GM21825 (cell line): ENCODE measurements around the gene DOCK9.

Source experiments
- ATAC-seq: cut with Tn5 transposase; IDR thresholded peaks from one replicate; pipeline ENCODE4 v1.9.1; 2021; ENCODE audit warnings: mild to moderate bottlenecking, moderate library complexity; ENCODE audit not compliant: unreplicated experiment

The DOCK9 gene

GRCh38 chr13:98978280-98978679 lies 416 bp upstream of the DOCK9 start:
- ATAC-seq: no peak

DNA sequence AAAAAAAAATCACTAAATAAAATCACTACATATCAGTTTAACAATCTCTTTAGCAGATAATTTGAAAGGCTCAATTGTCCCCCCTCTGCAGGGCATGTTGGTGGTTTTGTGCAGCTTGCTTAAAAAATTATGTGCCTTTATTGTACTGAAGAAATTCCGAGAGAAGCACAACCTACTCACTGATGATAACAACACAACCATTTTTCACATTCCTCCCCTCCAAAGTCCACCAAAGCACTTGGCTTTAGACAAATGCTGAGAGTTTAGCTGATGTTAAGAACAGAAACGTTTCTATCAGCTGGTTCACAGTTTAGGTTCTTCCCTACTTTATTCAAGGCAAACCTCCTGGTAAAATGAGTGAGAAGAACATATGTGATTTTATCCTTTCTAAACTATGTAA lies 923 bp downstream of the DOCK9 start:
- ATAC-seq: no peak

DNA sequence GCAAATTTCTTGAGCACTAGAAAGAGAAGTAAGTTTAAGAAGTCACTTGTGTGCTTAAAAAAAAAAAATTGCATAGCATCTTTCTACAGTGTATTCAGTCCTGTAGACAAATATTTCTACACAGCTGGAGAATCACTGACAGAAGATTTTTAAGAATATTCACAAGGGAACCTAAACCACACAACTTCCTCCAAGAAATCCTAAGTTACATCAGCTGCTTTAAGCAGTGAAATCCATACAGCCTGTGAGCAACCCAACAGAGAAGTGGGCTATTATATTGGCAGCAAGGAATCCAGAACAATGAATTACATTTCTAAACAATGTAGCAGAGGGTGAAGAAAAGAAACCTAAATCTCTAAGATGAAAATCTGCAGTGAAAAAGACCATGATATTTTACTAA lies 1.5 kb downstream of the DOCK9 start:
- no peak for ATAC-seq

DNA sequence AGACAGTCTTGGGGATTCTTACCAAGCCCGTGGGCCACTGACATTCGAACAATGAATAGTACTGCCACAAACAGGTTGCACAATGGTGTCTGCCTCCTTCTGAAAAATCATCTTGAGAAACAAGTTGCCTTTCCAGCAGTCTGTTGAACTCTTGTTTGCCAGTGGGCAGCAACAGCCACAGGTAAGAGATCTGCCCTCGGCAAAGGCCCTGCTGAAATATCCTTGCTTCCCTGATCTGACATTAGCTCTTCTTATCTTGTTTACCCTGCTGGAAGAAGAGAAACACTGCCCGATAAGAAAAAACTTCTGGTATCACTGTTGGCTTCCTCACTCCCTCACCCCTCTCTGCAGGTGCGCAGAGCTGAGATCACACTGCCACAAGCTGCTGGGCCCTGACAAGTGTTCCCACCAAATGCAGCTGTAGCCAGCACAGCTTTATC lies 2.0 kb downstream of the DOCK9 start:
- no peak for ATAC-seq

- no peak for ATAC-seq
Measured at GRCh38 chr13:98974053-98974452, 3.8 kb downstream of the DOCK9 start.

DNA sequence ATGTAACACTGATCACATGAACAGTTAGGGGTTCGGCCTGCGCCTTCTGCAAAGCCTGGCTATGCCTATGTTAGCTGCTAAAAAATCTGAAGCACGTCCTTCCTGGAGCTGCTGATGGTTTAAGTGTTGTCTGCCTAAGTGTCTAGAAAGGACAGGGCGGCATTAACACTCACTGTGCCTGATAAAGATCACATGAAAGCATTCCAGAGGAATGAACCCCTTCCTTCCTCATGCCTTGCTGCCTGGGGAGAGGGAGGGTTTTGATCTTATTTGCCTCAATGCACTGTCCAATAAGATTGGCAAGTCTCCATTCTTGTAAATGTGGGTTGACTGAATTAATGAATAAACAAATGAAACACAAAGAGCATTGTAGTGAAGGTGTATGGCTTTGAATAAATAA lies 5.2 kb downstream of the DOCK9 start:
- ATAC-seq: no peak

DNA sequence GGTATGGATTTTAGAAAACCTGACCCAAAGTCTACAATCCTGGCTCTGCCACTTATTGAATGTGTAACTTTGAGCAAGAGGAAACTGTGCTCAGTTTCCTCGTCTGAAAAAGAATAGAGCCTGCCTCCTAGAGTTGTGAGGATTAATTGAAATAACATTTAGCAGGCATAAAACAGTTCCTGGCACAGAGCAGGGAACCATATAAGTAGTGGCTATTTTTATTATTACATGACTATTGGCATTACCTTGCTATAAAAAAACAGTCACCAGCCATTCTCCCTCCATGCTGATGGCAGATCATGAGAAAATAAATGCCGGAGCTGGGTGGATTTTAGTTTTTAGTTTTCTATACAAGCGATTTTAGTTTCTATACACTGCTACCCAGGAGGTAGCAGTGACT lies 5.8 kb downstream of the DOCK9 start:
- ATAC-seq: no peak

DNA sequence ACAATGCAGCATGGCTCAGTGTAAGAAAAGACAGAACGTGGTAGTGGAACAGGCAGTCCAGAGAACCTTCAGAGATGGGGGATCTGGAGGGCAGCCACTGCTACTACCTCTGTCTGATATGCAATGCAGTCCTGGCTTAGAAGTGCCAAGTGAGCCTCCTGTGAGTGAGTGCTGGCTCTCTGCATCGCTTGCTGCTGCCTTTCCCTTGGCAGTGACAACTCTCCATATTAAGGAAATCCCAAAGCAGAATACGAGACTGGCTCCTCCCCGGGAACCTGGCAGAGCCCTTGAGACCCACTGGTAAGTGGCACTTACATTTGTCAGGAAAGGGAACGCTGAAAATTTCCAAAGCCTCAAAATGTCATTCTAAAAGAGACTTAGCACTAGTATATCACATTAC lies 7.5 kb downstream of the DOCK9 start:
- ATAC-seq: no peak

DNA sequence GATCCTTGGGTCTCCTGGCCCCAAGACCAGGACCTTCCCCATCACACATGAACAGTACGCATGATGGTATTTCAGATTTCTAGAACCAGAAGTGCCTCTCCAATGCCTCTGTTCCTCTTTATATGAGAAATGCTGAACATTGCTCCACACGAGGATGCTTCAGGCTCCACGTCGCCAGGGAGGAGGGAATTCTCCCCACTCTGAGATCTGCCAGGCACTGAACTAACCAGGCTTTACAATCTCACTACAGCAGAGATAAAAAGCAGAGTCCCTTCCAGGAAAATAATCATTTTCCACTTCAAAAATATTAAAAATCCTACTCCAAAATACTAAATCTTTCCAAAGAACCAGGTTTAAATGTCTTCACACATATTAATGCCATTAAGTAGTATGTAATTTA lies 10.4 kb downstream of the DOCK9 start:
- no peak for ATAC-seq

DNA sequence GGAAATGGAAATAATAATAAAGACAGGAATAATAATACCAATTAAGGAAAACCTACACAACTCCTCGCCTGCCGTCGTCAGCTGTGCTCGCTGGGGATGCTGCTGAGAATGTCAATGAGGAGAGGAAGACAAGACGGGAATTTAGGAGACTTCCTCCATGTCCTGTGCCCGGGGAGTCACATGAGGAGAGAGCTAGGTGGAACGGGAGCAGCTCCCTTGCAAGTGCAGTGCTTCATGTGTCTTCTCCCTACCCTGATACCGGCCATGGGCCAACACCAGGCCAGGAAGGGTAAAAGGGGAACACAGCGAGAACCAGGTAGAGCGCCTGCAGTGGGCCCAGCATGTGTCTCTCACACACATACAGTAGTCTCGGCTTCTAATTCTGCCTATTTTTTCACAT lies 11.8 kb downstream of the DOCK9 start:
- no peak for ATAC-seq

- ATAC-seq: no peak
Measured at GRCh38 chr13:98965325-98965724, 12.5 kb downstream of the DOCK9 start.

- ATAC-seq: no peak
Measured at GRCh38 chr13:98963917-98964316, 13.9 kb downstream of the DOCK9 start.

GRCh38 chr13:98962901-98963590 lies 14.8 kb downstream of the DOCK9 start:
- no peak for ATAC-seq

- no peak for ATAC-seq
Measured at GRCh38 chr13:98961503-98962105, 16.3 kb downstream of the DOCK9 start.

DNA sequence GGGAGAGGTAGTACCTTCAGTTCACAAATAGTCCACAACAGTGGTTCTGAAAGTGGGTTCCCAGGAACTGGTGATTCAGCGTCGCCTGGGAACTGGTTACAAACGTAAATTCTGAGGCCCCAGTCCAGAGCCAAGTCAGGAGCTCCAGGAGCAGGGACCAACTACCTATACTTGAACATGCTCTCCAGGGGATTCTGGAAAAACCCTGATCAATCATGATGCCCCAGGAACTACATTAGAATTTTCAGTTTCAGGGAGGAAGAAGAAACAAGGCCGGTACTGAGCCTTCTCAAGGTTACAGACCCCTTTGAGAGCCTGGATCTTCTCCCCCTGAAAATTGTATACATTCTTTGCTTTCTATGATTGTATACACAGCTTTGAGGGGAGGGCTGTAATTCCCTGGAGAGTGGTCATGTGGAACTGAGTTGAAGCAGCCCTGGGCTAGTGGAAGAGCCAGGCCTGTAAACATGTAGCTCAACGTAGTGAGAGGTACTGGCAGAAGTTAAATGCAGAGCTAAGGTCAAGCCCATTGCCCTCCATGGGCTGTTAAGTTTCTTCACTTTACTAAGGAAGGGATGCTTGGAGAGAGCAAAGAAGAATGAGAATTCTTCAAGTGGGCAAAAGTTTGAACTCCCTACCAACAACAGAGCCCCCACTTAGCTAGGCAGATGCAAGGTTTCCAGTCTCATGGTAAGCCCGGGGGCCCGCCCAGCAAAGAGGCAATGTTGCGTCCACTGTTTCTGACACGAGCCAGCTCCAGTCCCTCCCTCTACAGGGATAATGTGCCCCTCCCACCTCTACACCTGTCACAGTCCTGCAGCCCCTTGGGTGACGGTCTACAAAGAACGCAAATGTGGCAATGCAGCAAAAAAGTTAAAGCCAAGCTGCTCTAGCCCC lies 17.0 kb downstream of the DOCK9 start:
- no peak for ATAC-seq

DNA sequence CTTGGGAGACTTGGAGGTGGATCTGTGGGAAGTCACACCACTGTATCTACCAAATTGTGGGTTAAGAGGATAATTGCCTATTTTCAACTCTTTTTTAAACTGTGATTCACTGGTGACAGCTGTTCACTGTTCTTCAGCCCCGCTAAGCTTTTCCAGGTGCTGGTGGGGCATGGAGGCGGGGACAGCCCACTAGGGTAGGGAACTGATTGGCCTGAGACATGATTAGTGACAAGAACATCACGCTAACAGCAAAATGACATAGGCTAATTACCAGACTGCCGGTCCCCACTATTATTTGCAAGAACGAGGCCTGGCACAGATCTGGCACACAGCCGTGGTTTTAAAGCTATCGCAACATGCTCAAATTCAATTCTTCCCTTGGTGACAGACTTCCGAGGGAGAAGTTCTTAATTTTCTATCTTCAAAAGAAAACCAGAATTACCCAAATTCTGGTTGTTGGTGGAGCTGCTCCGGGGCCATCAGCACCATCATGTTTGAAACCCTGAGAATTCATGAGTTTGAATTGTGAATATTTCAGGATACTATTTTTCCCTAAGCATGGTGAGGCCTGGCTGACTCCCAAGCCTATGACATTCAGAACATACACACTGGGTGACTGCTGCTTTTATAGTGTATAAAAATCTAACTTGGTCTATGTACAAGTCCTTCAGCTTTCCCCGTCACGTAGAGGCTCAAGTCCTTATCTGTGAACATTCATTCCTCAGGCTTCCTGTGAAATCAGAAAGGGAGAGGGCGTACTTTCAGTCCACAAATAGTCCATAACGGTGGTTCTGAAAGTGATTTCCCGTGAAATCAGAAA lies 17.9 kb downstream of the DOCK9 start:
- ATAC-seq: no peak

GRCh38 chr13:98959291-98959690 lies 18.6 kb downstream of the DOCK9 start:
- no peak for ATAC-seq

- no peak for ATAC-seq
Measured at GRCh38 chr13:98958443-98958794, 19.4 kb downstream of the DOCK9 start.

GRCh38 chr13:98957731-98958442 lies 20.0 kb downstream of the DOCK9 start:
- ATAC-seq: no peak

GRCh38 chr13:98955336-98955735 lies 22.5 kb downstream of the DOCK9 start:
- no peak for ATAC-seq
